CD4-positive, alpha-beta T cell (primary cell): ENCODE measurements around the gene PLG. TPM values are rescaled to one million over a fixed set of nuclear protein-coding genes. Genes with fewer than 3 reads are reported as not detected.
"Not testable (repeated sequence)": the region's sequence is repeated elsewhere in the genome, so short reads cannot be mapped to it uniquely, and the experiment has no call there.

Experiments used
- ATAC-seq: fragments of 200-7000 bp; cut with Tn5 transposase; one replicate; pipeline ENCODE4 v1.10.0; 2022; ENCODE audit warnings: mild to moderate bottlenecking; ENCODE audit not compliant: poor library complexity
- CTCF ChIA-PET: fragments of 350-600 bp; sonication (Branson Sonifier 250); formaldehyde crosslinking; loops from one replicate; lab custom pipeline; 2021; ENCODE audit warnings: antibody characterized with exemption, inconsistent platforms; lab: Charles Lee
- POLR2A ChIA-PET: fragments of 350-600 bp; sonication (Branson Sonifier 250); formaldehyde crosslinking; loops from one replicate; lab custom pipeline; 2021; ENCODE audit warnings: antibody characterized with exemption, inconsistent platforms; lab: Charles Lee
- DNase-seq, 14 experiments: peaks; one replicate each; pipeline ENCODE4 v3.0.0-alpha.2; 2013 to 2020; ENCODE audit warnings: mixed read lengths in 2 of 14
- H3K27ac ChIP-seq, 2 donors: one replicate each; pipeline versions ENCODE4 v1.5.1 to v1.7.0; 2013; ENCODE audit warnings: low read length in 2 of 2, low read depth in 1 of 2, mild to moderate bottlenecking in 1 of 2
- H3K27me3 ChIP-seq, 2 experiments: 1 replicate in 1 of 2; 2 replicates in 1 of 2; pipeline versions ENCODE4 v1.6.1 to v1.7.0; 2013; ENCODE audit warnings: low read length in 2 of 2, control low read depth in 1 of 2, mild to moderate bottlenecking in 1 of 2, moderate library complexity in 1 of 2; ENCODE audit not compliant: insufficient read depth in 2 of 2, control insufficient read depth in 1 of 2
- H3K36me3 ChIP-seq: one replicate; pipeline ENCODE4 v1.6.1; 2013; ENCODE audit warnings: low read length, control low read depth; ENCODE audit not compliant: insufficient read depth
- H3K4me1 ChIP-seq: one replicate; pipeline ENCODE4 v1.6.1; 2013; ENCODE audit warnings: low read length, control low read depth; ENCODE audit not compliant: insufficient read depth
- H3K4me3 ChIP-seq: one replicate; pipeline ENCODE4 v1.5.1; 2013; ENCODE audit warnings: mild to moderate bottlenecking, low read length, moderate library complexity
- H3K9me3 ChIP-seq, 2 experiments: 1 replicate in 1 of 2; 2 replicates in 1 of 2; pipeline versions ENCODE4 v1.6.1 to v1.7.0; 2013; ENCODE audit warnings: low read length in 2 of 2, mild to moderate bottlenecking in 2 of 2, control low read depth in 1 of 2, moderate library complexity in 1 of 2; ENCODE audit not compliant: control insufficient read depth in 1 of 2, insufficient read depth in 1 of 2
- H3K27ac Mint-ChIP-seq: one replicate; pipeline ENCODE4 v1.8.0; 2020; ENCODE audit warnings: mixed read lengths
- H3K27me3 Mint-ChIP-seq: one replicate; pipeline ENCODE4 v1.8.0; 2021; ENCODE audit warnings: mixed read lengths
- H3K36me3 Mint-ChIP-seq: one replicate; pipeline ENCODE4 v1.8.0; 2021; ENCODE audit warnings: low read depth, mixed read lengths
- H3K4me1 Mint-ChIP-seq: one replicate; pipeline ENCODE4 v1.8.0; 2021; ENCODE audit warnings: low read depth, mixed read lengths
- H3K4me3 Mint-ChIP-seq: one replicate; pipeline ENCODE4 v1.8.0; 2020; ENCODE audit warnings: mild to moderate bottlenecking, mixed read lengths
- H3K9me3 Mint-ChIP-seq: one replicate; pipeline ENCODE4 v1.8.0; 2020; ENCODE audit warnings: mixed read lengths
- CTCF ChIP-seq: fragments of 200-600 bp; IDR thresholded peaks from one replicate; pipeline ENCODE4 v1.8.0; 2022; ENCODE audit warnings: antibody characterized with exemption, mild to moderate bottlenecking
- intact Hi-C, 2 experiments: fragments of 100-400 bp; cut with DNase I in 1 of 2; cut with micrococcal nuclease in 1 of 2; formaldehyde crosslinking; loops; one replicate each; pipeline versions ENCODE4 v1.15.1 to v1.9.0; 2023 to 2025; cut with DNase I, micrococcal nuclease
- total RNA-seq, 174 experiments: library from RNA in 2 of 174; stranded (reverse) in 2 of 174; gene quantifications; one replicate each; pipeline ENCODE4 v1.2.3 and lab custom pipeline; 2021 to 2026

The PLG gene
- total RNA-seq, 2 experiments from 2014 or later, result not detected

GRCh38 chr6:160678230-160678629 is 23.8 kb upstream of the PLG start:
- CTCF ChIA-PET, result no interaction called here
- peaks cover 10% of the 10 kb centered on the region for H3K27me3 Mint-ChIP-seq
- TF ChIP-seq CTCF, result no peak

GRCh38 chr6:160678744-160679401 is 23.2 kb upstream of the PLG start:
- H3K27me3 Mint-ChIP-seq, result peaks cover 4% of the 10 kb centered on the region
- H3K9me3 Mint-ChIP-seq, result no peaks in the 10 kb centered on the region
- H3K4me1 ChIP-seq, result no peaks in the 10 kb centered on the region
- DNase-seq (no peak), ATAC-seq (no peak)
- no peak for TF ChIP-seq CTCF
- no peak overlapping the region for H3K27ac ChIP-seq
- no peak overlapping the region for H3K4me3 Mint-ChIP-seq
- H3K4me3 ChIP-seq, result no peak overlapping the region
- intact Hi-C loops, result no loop called here
- peaks cover 0 to 10% of the 10 kb centered on the region in 2 experiments for H3K9me3 ChIP-seq
- POLR2A ChIA-PET, result no interaction called here
- CTCF ChIA-PET, result no interaction called here
- no peaks in the 10 kb centered on the region for H3K4me1 Mint-ChIP-seq
- no peak overlapping the region for H3K27ac Mint-ChIP-seq
- H3K36me3 ChIP-seq, result no peaks in the 10 kb centered on the region
- H3K36me3 Mint-ChIP-seq, result no peaks in the 10 kb centered on the region
- peaks cover 0 to 5% of the 10 kb centered on the region in 2 experiments for H3K27me3 ChIP-seq

More at GRCh38 chr6:160678230-160678629, 23.8 kb upstream of the PLG start:
- no peaks in the 10 kb centered on the region for H3K36me3 Mint-ChIP-seq
- no peaks in the 10 kb centered on the region for H3K4me1 ChIP-seq
- no peak overlapping the region for H3K27ac Mint-ChIP-seq
- peaks cover 0 to 5% of the 10 kb centered on the region in 2 experiments for H3K27me3 ChIP-seq
- no peaks in the 10 kb centered on the region for H3K9me3 Mint-ChIP-seq
- no peaks in the 10 kb centered on the region for H3K4me1 Mint-ChIP-seq
- ATAC-seq (no peak), DNase-seq (no peak)
- no peak overlapping the region for H3K27ac ChIP-seq
- no peak overlapping the region for H3K4me3 Mint-ChIP-seq
- peaks cover 0 to 10% of the 10 kb centered on the region in 2 experiments for H3K9me3 ChIP-seq
- intact Hi-C loops, result no loop called here
- no peaks in the 10 kb centered on the region for H3K36me3 ChIP-seq
- POLR2A ChIA-PET, result no interaction called here
- no peak overlapping the region for H3K4me3 ChIP-seq

GRCh38 chr6:160679402-160679769 is 22.7 kb upstream of the PLG start:
- peaks cover 0 to 5% of the 10 kb centered on the region in 2 experiments for H3K27me3 ChIP-seq
- Mint-ChIP-seq H3K9me3 (no peaks in the 10 kb centered on the region), H3K27ac (no peak overlapping the region), H3K4me1 (no peaks in the 10 kb centered on the region), H3K4me3 (no peak overlapping the region), H3K36me3 (no peaks in the 10 kb centered on the region), H3K27me3 (peaks cover 4% of the 10 kb centered on the region)
- intact Hi-C loops, result no loop called here
- H3K4me3 ChIP-seq, result no peak overlapping the region
- H3K4me1 ChIP-seq, result no peaks in the 10 kb centered on the region
- H3K36me3 ChIP-seq, result no peaks in the 10 kb centered on the region
- H3K9me3 ChIP-seq, result peaks cover 0 to 10% of the 10 kb centered on the region in 2 experiments
- ATAC-seq (no peak), DNase-seq (no peak)
- no peak for TF ChIP-seq CTCF
- CTCF ChIA-PET, result no interaction called here
- POLR2A ChIA-PET, result no interaction called here
- no peak overlapping the region for H3K27ac ChIP-seq

- H3K4me3 Mint-ChIP-seq, H3K4me1 Mint-ChIP-seq, H3K27me3 ChIP-seq, H3K36me3 Mint-ChIP-seq, H3K9me3 Mint-ChIP-seq, H3K27ac Mint-ChIP-seq, H3K36me3 ChIP-seq, H3K4me1 ChIP-seq, CTCF ChIA-PET, H3K4me3 ChIP-seq, ATAC-seq, DNase-seq, H3K9me3 ChIP-seq, H3K27ac ChIP-seq, intact Hi-C loops, POLR2A ChIA-PET: not testable (repeated sequence)
- peaks cover 11% of the 10 kb centered on the region for H3K27me3 Mint-ChIP-seq
These were observed 16.8 kb upstream of the PLG start for GRCh38 chr6:160685101-160685761.
